22Rv1 (cell line): ENCODE results near the gene PGGT1B.
A peak's percentile ranks its signal among the peaks of the same experiment; 100 is the strongest.

Experiments
- H3K27ac ChIP-seq: fragments of 450-650 bp; 2 replicates; pipeline ENCODE4 v1.5.1; 2017
- CTCF ChIP-seq: fragments of 450-650 bp; IDR thresholded peaks from 2 replicates; pipeline ENCODE4 v1.5.1; 2017; ENCODE audit warnings: mild to moderate bottlenecking
- ZFX ChIP-seq: fragments of 450-650 bp; IDR thresholded peaks from 2 replicates; pipeline ENCODE4 v1.6.1; 2017; ENCODE audit warnings: antibody characterized with exemption, borderline replicate concordance

Gene PGGT1B

GRCh38 chr5:115296124-115297022, 33.7 kb upstream of the PGGT1B start, which contains the start of gene CCDC112:
Gene CCDC112 (minus strand): TSS chr5:115296654. CDS start chr5:115296543, 111 bp downstream.
- H3K27ac ChIP-seq: peak within 1 kb of the TSS; percentile 77
- TF ChIP-seq ZFX (no peak), CTCF (peak; percentile 27)

- TF ChIP-seq ZFX: no peak
- TF ChIP-seq CTCF: no peak
Measured at GRCh38 chr5:115295777-115296123, 33.1 kb upstream of the PGGT1B start.

GRCh38 chr5:115291397-115291796, 28.7 kb upstream of the PGGT1B start:
- no peak for TF ChIP-seq ZFX
- TF ChIP-seq CTCF: no peak
- no peak overlapping the region for H3K27ac ChIP-seq

More at GRCh38 chr5:115295777-115296123, 33.1 kb upstream of the PGGT1B start:
- H3K27ac ChIP-seq: peak overlapping the region; percentile 77

DNA sequence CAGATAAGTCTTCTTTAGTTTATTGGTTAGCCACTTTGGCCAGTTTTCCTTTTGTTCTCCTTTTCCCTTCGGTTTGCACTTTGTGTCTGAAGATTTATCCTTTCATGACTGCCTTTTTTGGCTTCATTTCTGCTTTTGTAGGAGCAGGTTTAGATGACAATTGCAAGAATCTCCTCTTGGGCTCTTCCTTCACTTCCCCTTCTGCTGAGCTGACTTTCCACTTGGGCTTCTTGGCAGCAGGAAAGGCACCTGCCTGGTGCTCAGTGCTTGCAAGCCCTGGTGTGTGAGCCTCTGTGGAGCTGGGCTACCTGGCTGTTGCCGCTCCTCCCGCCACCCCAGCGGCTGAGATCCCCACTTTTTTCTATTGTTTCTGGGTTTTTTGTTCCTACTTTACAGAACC, 26.4 kb upstream of the PGGT1B start:
- no peak overlapping the region for H3K27ac ChIP-seq
- no peak for TF ChIP-seq ZFX
- no peak for TF ChIP-seq CTCF

DNA sequence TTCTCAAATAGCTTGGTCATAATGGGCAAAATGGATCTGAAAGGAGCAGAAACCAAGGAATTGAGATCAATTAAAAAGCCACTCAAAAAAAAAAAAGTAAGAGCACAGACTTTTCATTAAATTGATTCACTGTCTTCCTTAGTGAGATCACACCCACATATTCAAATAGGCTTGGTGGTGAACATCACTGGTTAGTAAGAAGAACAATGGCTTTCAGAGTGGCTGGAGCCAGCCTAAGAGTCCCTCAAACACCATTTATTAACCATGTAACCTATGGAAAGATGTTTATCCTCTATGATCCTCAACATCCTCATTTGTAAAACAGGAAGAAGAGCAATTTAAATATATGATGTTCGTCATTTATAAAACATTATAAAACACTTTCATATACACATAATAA, 21.3 kb upstream of the PGGT1B start:
- TF ChIP-seq CTCF (no peak), ZFX (no peak)
- H3K27ac ChIP-seq: no peak overlapping the region

DNA sequence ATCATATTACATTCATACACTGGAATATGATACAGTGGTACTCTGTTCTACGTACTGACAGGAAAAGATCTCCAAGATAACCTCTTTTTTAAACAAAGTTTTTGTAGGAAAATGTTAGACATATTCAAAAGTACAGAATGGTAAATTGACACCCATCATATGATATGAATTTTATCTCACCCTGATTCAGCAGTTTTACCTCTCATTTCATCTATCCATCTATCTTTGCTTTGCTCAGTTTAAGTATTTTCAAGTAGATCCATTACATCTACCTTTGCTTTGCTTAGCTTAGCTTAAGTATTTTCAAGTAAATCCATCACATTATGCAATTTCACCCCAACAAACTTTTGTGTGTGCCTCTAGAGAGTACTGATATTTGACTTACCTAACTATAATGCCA, 19.5 kb upstream of the PGGT1B start:
- no peak overlapping the region for H3K27ac ChIP-seq
- TF ChIP-seq CTCF (no peak), ZFX (no peak)

GRCh38 chr5:115274584-115274983, 11.9 kb upstream of the PGGT1B start:
- TF ChIP-seq ZFX (no peak), CTCF (no peak)
- H3K27ac ChIP-seq: no peak overlapping the region
